Measurements from ENCODE around the gene COL8A2. TPM values are rescaled to one million over a fixed set of nuclear protein-coding genes. Genes with fewer than 3 reads are reported as not detected.

Gene COL8A2
- total RNA-seq, 4 donors from 2014 or later, result 2.7 to 6.4 (median 3.7) TPM

GRCh38 chr1:36111151-36111550 is 13.9 kb downstream of the COL8A2 start:
- no peak for TF ChIP-seq CTCF (IDR thresholded peaks at IDR 0.05)

GRCh38 chr1:36109041-36109679 is 15.9 kb downstream of the COL8A2 start:
- no peak for ATAC-seq (ENCODE audit: low FRiP score)
- TF ChIP-seq CTCF (IDR thresholded peaks at IDR 0.05), result no peak
- no peak for DNase-seq (ENCODE audit: low spot score)

More at GRCh38 chr1:36111151-36111550, 13.9 kb downstream of the COL8A2 start:
- ATAC-seq (ENCODE audit: low FRiP score) (no peak), DNase-seq (ENCODE audit: low spot score) (no peak)

- ATAC-seq (ENCODE audit: low FRiP score) (no peak), DNase-seq (ENCODE audit: low spot score) (no peak)
- no peak for TF ChIP-seq CTCF (IDR thresholded peaks at IDR 0.05)
These were observed 16.7 kb downstream of the COL8A2 start for GRCh38 chr1:36108314-36108713.

GRCh38 chr1:36107394-36107793 is 17.6 kb downstream of the COL8A2 start:
- DNase-seq (ENCODE audit: low spot score) (no peak), ATAC-seq (ENCODE audit: low FRiP score) (no peak)
- TF ChIP-seq CTCF (IDR thresholded peaks at IDR 0.05), result no peak

- DNase-seq (ENCODE audit: low spot score) (no peak), ATAC-seq (ENCODE audit: low FRiP score) (no peak)
- TF ChIP-seq CTCF (IDR thresholded peaks at IDR 0.05), result no peak
These were observed 18.8 kb downstream of the COL8A2 start for GRCh38 chr1:36106269-36106668.

GRCh38 chr1:36101546-36101945 is 23.5 kb downstream of the COL8A2 start:
- no peak for TF ChIP-seq CTCF (IDR thresholded peaks at IDR 0.05)
- ATAC-seq (ENCODE audit: low FRiP score) (no peak), DNase-seq (ENCODE audit: low spot score) (no peak)

- TF ChIP-seq CTCF (IDR thresholded peaks at IDR 0.05), result no peak
- no peak for DNase-seq (ENCODE audit: low spot score)
- ATAC-seq (ENCODE audit: low FRiP score), result no peak
These were observed 24.6 kb downstream of the COL8A2 start for GRCh38 chr1:36100376-36100775.

Measured in omental fat pad (tissue), 4 donors.